Measurements from ENCODE around the gene PAFAH1B2.

DNA sequence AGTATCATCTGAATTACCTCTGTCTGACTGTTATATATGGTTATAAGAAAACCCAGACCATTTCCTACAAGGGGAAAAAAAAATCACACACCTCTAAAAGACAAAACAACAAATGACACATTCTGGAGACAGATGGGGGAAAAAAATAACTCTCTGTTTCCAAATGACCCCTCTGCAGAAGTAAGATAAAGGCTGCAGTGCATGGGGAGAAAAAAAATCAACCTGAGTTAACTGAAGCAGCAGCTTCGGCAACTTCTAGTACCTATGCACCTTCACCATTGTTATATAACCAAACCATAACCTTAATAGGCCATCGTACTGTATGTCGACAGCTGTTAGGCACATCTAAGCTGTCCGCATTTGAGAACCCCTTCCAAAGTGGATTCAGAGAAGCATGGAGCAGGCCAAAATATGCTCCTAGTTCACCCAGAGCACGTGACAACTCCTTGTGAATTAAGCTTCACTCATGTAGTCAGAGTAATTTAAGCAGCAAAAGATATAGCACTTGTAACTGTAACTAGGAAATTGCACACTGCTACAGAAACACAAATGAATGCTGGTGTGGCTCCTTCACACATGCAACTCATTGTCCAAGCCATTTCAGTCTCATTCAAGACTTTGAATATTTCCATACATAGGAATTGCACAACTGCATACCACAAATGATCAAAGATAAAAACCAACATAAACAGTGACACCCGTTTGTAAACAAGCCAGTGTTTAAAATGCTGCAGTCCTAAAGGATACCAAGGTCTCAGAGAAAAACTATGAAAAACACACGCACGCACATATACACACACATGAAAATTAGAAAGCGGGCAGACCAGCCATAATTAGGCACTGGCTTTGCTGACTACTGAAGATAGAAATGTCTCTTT is 48.6 kb upstream of the PAFAH1B2 start:
- TF ChIP-seq EZH2 (IDR thresholded peaks at IDR 0.05) (no peak), EZH2phosphoT487 (IDR thresholded peaks at IDR 0.05) (no peak)
- TF ChIP-seq, protein P1, sequence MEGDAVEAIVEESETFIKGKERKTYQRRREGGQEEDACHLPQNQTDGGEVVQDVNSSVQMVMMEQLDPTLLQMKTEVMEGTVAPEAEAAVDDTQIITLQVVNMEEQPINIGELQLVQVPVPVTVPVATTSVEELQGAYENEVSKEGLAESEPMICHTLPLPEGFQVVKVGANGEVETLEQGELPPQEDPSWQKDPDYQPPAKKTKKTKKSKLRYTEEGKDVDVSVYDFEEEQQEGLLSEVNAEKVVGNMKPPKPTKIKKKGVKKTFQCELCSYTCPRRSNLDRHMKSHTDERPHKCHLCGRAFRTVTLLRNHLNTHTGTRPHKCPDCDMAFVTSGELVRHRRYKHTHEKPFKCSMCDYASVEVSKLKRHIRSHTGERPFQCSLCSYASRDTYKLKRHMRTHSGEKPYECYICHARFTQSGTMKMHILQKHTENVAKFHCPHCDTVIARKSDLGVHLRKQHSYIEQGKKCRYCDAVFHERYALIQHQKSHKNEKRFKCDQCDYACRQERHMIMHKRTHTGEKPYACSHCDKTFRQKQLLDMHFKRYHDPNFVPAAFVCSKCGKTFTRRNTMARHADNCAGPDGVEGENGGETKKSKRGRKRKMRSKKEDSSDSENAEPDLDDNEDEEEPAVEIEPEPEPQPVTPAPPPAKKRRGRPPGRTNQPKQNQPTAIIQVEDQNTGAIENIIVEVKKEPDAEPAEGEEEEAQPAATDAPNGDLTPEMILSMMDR (IDR thresholded peaks at IDR 0.05) = no peak
